Measurements from ENCODE around the gene SDC4.

SDC4 gene

GRCh38 chr20:45343532-45344167 lies 4.6 kb downstream of the SDC4 start:
- no peak for DNase-seq (ENCODE audit: low spot score)

GRCh38 chr20:45342855-45343531 lies 5.2 kb downstream of the SDC4 start:
- no peak for DNase-seq (ENCODE audit: low spot score)

GRCh38 chr20:45341939-45342854 lies 6.0 kb downstream of the SDC4 start:
- peak; percentile 28 for DNase-seq (ENCODE audit: low spot score)

GRCh38 chr20:45341579-45341938 lies 6.7 kb downstream of the SDC4 start:
- no peak for DNase-seq (ENCODE audit: low spot score)

- no peak for DNase-seq (ENCODE audit: low spot score)
Measured at GRCh38 chr20:45340951-45341350, 7.3 kb downstream of the SDC4 start.

GRCh38 chr20:45340236-45340847 lies 7.9 kb downstream of the SDC4 start:
- DNase-seq (ENCODE audit: low spot score), result no peak

GRCh38 chr20:45339799-45340198 lies 8.4 kb downstream of the SDC4 start:
- no peak for DNase-seq (ENCODE audit: low spot score)

- no peak for DNase-seq (ENCODE audit: low spot score)
Measured at GRCh38 chr20:45339084-45339483, 9.1 kb downstream of the SDC4 start.

GRCh38 chr20:45338121-45339030 lies 9.8 kb downstream of the SDC4 start:
- DNase-seq (ENCODE audit: low spot score), result peak; percentile 37

GRCh38 chr20:45337367-45338120 lies 10.7 kb downstream of the SDC4 start:
- DNase-seq (ENCODE audit: low spot score), result peak; percentile 88

GRCh38 chr20:45336530-45337366 lies 11.5 kb downstream of the SDC4 start:
- DNase-seq (ENCODE audit: low spot score), result peak; percentile 77

- DNase-seq (ENCODE audit: low spot score), result no peak
Measured at GRCh38 chr20:45330476-45330875, 17.7 kb downstream of the SDC4 start.

- DNase-seq (ENCODE audit: low spot score), result no peak
Measured at GRCh38 chr20:45329497-45330319, 18.5 kb downstream of the SDC4 start.

GRCh38 chr20:45328451-45328850 lies 19.8 kb downstream of the SDC4 start:
- no peak for DNase-seq (ENCODE audit: low spot score)

GRCh38 chr20:45325371-45325770 lies 22.9 kb downstream of the SDC4 start:
- no peak for DNase-seq (ENCODE audit: low spot score)

- DNase-seq (ENCODE audit: low spot score), result no peak
Measured at GRCh38 chr20:45323731-45324130, 24.5 kb downstream of the SDC4 start.

- DNase-seq (ENCODE audit: low spot score), result no peak
Measured at GRCh38 chr20:45322952-45323383, 25.3 kb downstream of the SDC4 start.

- no peak for DNase-seq (ENCODE audit: low spot score)
Measured at GRCh38 chr20:45320948-45321595, 27.2 kb downstream of the SDC4 start.
